HG03139 (cell line): ENCODE data around the gene RNF126.
"Not testable (repeated sequence)": the region's sequence is repeated elsewhere in the genome, so short reads cannot be mapped to it uniquely, and the experiment has no call there.

Experiments used
- ATAC-seq: cut with Tn5 transposase; IDR thresholded peaks from one replicate; pipeline ENCODE4 v1.9.1; 2021; ENCODE audit not compliant: unreplicated experiment

Gene RNF126

DNA sequence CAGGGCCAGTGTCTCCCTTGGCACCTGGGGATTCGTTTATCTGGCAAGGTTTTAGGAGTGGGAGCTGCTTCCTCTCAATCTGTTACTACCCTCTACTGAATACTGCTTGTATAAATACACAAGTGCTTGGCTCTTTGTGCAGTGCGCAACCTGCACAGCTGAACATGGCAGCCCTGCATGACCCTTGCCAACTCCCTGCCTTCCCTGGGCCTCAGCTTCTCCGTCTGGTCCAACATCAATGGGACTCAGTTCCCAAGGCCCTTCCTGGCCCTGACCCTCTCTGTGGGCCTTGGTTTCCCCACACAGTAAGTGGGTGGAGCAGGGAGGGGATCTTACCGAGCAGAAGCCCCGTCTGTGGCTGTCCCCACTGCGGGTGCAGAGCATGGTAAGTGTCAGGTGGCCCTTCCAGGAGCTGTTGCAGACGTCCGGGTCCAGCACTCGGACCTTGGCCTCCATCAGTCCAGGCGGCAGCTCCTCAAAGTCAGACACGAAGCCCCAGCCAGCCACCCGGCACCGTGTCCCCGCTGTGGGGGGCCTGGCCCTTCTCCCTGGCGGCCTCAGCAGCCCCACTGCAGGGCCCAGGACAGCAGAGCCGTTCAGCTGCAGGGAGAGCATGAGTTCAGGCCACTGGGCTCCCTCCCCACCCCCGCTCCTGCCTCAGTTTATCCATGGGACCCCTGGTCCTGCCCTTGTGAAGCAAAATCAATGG lies 23.7 kb upstream of the RNF126 start:
- ATAC-seq: no peak

DNA sequence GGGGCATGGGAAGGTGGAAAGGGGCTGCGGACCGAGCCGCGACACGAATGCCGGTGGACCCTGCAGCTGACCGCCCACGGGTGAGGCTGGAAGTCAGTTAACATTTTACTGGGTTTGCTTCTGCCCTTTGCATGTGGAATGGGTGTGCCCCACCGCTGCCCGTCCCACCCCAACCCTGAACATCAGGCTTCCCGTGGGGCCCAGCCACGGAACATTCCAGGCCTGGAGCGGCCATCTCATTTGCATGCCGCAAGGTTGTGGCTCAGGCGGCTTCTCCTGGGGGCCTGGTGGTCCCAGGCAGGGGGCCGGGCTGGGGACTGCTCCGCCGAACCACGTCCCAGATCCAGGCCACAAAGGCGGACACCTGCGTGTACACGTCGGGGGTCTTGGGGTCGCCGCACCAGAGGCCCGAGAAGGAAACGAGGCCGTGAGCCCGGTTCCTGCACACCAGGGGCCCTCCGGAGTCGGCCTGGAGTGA lies 22.5 kb upstream of the RNF126 start:
- ATAC-seq: no peak

DNA sequence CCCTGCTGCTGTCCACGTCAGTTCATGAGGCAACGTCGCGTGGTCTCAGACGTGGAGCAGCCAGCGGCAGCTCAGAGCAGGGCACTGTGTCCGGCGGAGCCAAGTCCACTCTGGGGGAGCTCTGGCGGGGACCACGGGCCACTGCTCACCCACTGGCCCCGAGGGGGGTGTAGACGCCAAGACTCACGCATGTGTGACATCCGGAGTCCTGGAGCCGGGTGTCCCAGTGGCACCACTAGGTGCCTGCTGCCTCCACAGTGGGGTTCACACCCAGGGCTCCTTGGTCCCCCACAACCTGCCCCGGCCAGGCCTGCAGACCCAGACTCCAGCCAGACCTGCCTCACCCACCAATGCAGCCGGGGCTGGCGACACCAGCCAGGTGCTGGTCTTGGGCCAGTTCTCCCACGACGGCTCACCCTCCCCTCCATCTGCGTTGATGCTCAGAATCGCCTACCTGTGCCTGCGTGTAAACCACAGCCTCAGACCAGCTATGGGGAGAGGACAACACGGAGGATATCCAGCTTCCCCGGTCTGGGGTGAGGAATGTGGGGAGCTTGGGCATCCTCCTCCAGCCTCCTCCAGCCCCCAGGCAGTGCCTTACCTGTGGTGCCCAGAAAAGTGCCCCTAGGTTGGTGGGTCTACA lies 19.8 kb upstream of the RNF126 start:
- ATAC-seq: no peak

DNA sequence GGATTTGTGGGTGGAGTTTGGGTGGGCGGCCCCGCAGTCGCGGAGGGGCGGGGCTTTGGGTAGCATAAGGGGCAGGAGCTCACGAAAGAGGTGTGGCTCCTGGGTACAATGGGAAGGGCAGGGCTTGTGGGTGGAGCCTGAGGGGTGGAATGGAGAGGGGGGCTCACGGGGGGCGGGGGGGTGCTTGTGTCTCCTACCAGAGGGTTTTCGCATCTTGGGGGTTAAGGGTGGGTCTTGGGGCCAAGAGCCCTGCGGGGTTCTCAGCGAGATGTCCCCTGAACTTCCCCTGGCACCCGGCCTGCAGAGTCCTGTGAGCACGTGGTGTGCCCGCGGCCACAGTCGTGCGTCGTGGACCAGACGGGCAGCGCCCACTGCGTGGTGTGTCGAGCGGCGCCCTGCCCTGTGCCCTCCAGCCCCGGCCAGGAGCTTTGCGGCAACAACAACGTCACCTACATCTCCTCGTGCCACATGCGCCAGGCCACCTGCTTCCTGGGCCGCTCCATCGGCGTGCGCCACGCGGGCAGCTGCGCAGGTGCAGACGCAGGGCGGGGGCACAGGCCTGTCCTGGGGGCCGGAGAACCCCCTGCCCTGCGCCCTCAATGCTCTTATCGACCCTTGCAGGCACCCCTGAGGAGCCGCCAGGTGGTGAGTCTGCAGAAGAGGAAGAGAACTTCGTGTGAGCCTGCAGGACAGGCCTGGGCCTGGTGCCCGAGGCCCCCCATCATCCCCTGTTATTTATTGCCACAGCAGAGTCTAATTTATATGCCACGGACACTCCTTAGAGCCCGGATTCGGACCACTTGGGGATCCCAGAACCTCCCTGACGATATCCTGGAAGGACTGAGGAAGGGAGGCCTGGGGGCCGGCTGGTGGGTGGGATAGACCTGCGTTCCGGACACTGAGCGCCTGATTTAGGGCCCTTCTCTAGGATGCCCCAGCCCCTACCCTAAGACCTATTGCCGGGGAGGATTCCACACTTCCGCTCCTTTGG lies 18.3 kb upstream of the RNF126 start:
- ATAC-seq: no peak

DNA sequence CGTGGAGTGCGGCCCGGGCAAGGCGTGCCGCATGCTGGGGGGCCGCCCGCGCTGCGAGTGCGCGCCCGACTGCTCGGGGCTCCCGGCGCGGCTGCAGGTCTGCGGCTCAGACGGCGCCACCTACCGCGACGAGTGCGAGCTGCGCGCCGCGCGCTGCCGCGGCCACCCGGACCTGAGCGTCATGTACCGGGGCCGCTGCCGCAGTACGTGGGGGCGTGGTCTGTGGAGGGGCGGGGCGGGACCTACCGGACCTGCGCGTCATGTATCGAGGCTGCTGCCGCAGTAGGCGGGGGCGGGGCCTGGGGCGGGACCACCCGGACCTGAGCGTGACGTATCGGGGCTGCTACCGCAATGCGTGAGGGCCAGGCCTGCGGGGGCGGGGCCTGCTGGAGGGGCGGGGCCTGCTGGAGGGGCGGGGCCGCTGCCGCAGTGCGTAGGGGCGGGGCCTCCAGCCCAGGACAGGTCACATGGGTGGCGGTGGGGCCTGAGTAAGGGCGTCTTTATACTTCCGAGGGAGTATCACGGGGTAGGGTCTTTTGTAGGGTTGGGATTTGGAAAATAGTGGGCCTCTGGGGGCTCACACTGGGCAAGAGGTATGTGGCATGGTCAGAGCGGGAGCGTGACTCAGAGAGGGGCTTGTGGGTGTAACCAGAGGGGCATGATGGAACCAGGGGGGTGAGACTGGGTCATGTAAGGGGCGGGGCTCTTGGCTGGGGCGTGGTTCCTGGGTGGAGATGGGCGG lies 17.4 kb upstream of the RNF126 start:
- ATAC-seq: peak; percentile 60

DNA sequence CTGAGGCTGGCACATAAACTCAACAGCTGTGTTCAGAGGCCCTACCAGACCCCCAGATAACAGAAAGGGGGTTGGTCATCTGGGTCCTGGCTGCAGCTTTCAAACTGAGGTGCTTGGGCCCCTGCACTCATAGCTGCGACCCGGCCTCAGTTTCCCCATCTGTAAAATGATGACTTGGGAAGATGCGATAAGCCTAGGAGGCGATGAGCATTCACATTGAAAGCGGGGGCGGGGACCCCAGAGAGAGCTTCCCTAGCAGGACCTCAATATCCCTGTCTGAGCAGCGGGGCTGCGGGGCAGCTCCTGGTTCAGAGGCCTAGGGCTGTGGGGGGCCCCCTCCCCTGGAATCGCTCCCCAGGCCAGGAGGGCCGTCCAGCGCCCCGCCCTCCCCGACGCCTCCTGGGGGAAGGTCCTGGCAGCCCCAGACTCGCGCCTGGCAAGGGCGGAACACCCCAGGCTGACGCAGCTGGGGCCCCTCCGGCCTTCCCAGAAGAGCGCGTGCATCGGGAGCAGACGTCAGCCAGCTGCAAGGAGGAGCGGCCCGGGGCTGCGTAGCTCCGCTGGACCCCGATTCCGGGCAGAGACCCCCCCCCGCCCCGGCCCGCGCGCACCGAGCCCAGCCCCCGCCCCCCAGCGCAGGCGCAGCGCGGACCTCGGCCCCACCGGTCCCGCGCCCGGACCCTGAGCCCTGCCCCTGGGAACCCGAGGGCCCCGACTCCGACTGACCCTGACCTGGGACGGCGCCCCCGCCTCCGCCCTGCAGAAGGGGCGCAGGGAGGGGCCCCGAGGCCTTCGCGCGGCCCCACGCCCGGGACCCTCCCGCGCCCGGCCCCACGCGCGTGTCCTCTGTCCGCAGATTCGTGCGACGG lies 16.6 kb upstream of the RNF126 start:
- peak; percentile 10 for ATAC-seq

DNA sequence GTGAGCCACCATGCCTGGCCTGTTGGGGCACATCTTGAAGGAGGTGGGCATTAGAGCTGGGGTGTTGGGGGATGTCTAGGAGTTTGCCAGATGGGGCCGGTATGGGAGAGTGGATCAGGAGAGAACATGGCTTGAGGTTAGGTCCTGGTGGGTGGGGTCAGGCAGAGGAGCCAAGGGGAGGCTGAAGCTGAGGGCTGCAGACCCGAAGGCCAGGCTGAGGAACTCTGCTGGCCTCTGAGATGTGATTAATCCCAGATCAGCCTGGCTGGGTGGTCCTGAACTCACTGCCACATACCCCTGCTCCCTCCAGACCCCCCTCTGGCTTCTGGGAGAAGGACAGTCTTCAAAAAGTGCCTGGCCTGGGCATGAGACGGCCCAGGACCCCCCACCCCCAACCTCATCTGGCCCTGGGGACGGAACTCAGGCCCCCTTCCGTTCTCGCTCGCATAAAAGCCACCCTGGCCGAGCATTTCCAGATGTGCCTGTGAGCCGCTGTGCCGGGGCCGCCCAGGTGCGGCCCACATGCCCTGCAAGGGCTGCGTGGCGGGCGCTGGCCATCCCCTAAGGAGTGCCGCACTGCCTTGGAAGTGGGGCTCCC lies 15.9 kb upstream of the RNF126 start:
- no peak for ATAC-seq

DNA sequence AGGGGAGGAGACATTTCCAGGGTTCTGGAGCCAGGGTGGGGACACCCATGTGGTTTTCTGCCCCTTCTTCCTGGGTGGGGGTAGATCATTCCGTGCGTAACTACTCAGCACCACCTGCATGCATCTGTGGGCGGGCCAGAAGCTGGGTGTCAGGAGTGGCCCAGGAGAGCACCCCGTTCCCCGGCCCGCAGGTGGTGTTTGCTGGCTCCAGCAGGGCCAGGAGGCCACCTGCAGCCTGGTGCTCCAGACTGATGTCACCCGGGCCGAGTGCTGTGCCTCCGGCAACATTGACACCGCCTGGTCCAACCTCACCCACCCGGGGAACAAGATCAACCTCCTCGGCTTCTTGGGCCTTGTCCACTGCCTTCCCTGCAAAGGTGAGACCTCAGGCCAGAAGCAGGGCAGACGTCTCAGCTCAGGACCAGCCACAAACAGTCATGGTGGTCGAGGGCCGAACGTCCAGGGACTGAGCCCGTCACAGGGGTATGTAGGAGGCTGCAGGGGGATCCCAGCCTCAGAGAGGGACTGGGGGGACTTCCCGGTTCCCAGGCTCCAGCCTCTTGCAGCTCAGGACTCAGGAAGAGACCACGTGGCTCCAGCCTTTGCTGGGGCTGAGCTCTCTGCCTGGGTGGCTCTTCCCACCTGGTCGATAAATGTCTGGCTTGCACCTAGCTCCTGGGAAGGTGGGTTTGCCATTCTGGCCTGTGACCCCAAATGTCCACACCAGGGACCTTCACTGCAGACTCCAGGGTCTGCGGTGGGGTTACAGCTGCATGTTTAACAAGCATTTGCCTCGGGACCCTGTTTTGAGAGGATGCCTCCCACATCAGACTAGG lies 14.8 kb upstream of the RNF126 start:
- ATAC-seq: no peak

DNA sequence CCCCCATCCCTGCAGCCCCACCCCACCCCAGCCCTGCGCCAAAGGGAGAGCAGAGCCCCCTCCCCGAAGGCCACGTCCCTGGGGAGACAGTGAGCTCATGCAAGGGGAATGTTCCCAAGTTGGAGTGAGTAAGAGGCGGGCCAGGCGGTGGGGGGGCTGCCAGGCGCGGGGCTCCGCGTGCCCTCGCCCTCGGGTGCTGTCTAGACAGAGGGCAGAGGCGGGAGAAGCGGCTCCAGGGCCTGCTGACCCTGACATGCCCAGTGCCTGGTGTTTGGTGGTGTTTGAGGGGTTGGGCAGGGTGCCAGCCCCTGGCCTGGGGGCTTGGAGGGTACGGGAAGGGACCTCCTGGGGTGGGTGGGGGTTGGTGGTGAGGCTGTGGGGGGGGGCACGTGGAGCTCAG lies 14.2 kb upstream of the RNF126 start:
- ATAC-seq: no peak

DNA sequence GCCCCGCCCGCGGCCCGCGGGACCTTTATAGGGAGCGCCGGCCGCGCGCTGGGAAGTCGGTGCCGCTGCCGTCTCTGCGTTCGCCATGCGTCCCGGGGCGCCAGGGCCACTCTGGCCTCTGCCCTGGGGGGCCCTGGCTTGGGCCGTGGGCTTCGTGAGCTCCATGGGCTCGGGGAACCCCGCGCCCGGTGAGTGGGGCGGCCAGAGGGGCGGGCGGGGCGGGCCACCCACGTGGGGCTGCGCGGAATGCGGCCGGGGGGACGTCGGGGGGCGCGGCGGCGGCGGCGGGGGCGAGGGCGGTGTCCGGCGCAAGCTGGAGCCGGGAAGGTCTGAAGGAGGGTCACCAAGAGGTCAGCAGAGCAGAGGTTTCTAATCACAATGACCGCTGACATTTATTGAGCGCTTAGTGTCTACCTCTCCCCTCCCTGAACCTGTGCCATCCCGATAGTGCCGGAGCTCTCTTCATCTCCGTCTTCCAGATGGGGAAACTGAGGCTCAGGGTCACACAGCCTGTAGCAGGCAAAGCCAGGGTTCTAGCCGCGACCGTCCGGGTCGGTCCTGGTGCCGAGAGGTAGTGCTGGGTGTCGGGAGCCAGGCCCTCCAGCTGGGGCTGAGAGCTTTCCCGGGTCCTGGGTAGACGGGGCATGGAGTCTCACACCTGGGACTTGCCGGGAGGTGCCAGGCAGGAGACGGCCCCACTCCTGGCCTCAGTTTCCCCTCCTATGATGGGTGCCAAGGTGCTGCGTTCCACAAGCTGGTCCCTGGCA lies 13.5 kb upstream of the RNF126 start, which contains the start of gene FSTL3:
Gene FSTL3, plus strand, starts transcription at position 54 of the 767 bp plus-strand sequence. Its CDS starts 32 bp downstream, at position 86.
- no peak for ATAC-seq

DNA sequence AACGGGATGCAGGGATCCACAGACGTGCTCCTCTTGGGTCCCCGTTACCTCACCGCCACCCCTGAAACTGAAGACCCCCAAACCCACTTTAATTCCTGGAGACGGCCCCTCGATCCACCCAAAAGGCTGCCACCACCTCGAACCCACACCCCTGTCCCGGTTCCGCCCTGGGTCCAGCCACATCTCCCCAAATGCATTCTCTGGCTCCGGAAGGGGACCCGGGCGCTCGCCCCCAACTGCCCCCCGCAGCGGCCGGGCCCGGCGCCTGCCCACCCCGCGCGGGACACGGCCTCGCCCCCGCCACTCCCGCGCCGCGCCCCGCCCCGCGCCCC lies 13.0 kb upstream of the RNF126 start:
- no peak for ATAC-seq

DNA sequence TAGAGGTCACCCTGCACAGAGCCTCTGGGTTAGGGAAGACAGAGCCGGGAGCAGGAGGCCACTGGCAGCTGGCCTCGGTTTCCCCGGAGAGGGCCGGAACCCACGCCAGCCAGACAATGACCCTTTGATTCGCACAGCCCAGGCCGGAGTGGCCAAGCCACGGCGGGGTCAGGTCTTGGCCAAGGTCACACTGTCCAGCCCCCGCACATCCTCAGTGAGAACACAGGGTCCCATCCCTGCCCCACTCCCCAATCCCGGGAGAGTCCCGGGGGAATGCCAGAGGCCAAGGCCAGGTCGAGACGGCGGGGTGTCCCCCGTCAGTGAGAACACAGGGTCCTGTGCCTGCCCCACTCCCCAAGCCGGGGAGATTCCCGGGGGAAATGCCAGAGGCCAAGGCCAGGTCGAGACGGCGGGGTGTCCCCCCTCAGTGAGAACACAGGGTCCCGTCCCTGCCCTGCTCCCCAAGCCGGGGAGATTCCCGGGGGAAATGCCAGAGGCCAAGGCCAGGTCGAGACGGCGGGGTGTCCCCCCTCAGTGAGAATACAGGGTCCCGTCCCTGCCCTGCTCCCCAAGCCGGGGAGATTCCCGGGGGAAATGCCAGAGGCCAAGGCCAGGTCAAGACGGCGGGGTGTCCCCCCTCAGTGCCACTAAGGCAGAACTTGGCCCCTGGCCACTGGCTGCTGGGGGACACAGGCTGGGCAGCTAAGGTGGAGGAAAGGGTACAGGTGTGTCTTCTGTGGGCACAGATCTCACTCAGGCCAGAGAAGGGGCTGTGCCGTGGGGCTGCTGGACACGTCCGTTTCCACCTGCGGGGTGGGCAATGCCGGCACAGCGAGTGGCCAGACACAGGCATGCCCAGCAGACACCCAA lies 11.5 kb upstream of the RNF126 start:
- ATAC-seq: no peak

DNA sequence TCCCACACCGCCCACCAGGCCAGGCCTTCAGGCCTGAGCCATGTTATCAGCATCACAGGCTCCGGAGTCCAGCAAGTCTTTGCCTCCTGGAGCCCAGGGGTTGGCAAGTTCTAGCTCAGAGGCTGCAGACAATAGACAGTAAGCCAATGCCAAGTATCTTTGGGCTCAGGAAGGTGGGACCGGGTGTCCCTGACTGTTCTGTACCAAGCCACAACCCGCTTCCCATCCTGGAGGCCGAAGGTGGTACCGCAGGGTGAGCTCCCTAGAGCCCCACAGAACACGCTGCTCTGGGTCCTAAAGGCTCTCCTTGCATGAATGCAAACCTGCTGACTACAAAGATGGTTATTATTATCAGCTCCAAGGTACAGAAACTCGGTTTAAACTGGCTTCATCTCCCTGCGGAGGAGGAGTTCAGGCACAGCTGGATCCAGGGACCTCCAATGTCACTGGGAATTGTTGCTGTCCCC lies 7.6 kb upstream of the RNF126 start:
- no peak for ATAC-seq

DNA sequence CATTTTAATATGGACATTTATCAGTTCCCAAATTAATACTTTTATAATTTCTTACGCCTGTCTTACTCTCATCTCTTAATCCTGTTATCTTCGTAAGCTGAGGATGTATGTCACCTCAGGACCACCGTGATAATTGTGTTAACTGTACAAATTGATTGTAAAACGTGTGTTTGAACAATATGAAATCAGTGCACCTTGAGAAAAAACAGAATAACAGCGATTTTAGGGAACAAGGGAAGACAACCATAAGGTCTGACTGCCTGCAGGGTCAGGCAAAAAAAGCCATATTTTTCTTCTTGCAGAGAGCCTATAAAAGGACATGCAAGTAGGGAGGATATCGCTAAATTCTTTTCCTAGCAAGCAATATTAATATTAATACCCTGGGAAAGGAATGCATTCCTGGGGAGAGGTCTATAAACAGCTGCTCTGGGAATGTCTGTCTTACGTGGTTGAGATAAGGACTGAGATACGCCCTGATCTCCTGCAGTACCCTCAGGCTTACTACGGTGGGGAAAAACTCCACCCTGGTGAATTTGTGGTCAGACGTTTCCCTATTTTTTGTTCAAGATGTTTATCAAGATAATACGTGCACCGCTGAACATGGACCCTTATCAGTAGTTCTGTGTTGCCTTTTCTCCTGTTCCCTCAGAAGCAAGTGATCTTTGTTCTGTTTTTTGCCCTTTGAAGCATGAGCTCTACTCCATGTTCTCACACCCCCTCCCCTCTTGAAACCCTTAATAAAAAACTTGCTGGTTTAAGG lies 5.8 kb upstream of the RNF126 start:
- ATAC-seq: not testable (repeated sequence)

DNA sequence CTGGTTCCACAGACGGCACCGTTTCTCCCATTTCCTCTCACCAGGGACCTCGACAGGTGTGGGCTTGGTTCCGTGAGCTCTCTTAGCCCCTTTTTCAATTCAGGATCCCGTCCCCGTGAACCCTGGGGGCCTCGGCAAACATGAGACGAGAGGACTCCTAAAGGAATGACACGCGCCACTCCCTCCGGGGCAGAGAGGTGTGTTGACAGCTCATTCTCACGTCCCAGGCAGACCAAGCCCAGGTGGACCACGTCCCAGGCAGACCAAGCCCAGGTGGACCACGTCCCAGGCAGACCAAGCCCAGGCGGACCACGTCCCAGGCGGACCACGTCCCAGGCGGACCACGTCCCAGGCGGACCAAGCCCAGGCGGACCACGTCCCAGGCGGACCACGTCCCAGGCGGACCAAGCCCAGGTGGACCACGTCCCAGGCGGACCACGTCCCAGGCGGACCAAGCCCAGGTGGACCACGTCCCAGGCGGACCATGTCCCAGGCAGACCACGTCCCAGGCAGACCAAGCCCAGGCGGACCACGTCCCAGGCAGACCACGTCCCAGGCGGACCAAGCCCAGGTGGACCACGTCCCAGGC lies 4.1 kb upstream of the RNF126 start:
- not testable (repeated sequence) for ATAC-seq
